GM20431 (cell line): ENCODE measurements around the gene TMEM181.

Experiments
- in situ Hi-C: fragments of 300-500 bp; cut with MseI, MboI; formaldehyde crosslinking; loops from one replicate; pipeline ENCODE4 v1.15.0; 2020; ENCODE audit warnings: low sequenced_read_pairs; ENCODE audit not compliant: unreplicated experiment

TMEM181 gene

GRCh38 chr6:158561321-158561884 is 1.5 kb downstream of the TMEM181 start:
- in situ Hi-C loops: no loop called here

GRCh38 chr6:158561938-158562337 is 2.0 kb downstream of the TMEM181 start:
- in situ Hi-C loops: no loop called here

GRCh38 chr6:158564243-158565121 is 4.6 kb downstream of the TMEM181 start:
- in situ Hi-C loops: no loop called here

GRCh38 chr6:158565122-158565429 is 5.2 kb downstream of the TMEM181 start:
- in situ Hi-C loops: no loop called here

GRCh38 chr6:158565482-158566040 is 5.7 kb downstream of the TMEM181 start:
- in situ Hi-C loops: no loop called here

- in situ Hi-C loops: no loop called here
These were observed 6.4 kb downstream of the TMEM181 start for GRCh38 chr6:158566207-158566818.

GRCh38 chr6:158567152-158567551 is 7.3 kb downstream of the TMEM181 start:
- in situ Hi-C loops: no loop called here

- in situ Hi-C loops: no loop called here
These were observed 8.0 kb downstream of the TMEM181 start for GRCh38 chr6:158567871-158568401.

GRCh38 chr6:158568549-158568948 is 8.7 kb downstream of the TMEM181 start:
- in situ Hi-C loops: no loop called here

GRCh38 chr6:158569036-158569435 is 9.1 kb downstream of the TMEM181 start:
- in situ Hi-C loops: no loop called here

- in situ Hi-C loops: no loop called here
These were observed 10.7 kb downstream of the TMEM181 start for GRCh38 chr6:158570681-158570962.

GRCh38 chr6:158571826-158572652 is 12.1 kb downstream of the TMEM181 start:
- in situ Hi-C loops: no loop called here

GRCh38 chr6:158572653-158573541 is 13.0 kb downstream of the TMEM181 start:
- in situ Hi-C loops: no loop called here

- in situ Hi-C loops: no loop called here
These were observed 13.6 kb downstream of the TMEM181 start for GRCh38 chr6:158573542-158573931.

GRCh38 chr6:158574800-158575199 is 14.9 kb downstream of the TMEM181 start:
- in situ Hi-C loops: no loop called here

- in situ Hi-C loops: no loop called here
These were observed 15.7 kb downstream of the TMEM181 start for GRCh38 chr6:158575550-158575949.

- in situ Hi-C loops: no loop called here
These were observed 24.4 kb downstream of the TMEM181 start for GRCh38 chr6:158584236-158584651.

GRCh38 chr6:158586652-158587051 is 26.8 kb downstream of the TMEM181 start:
- in situ Hi-C loops: no loop called here

- in situ Hi-C loops: no loop called here
These were observed 29.5 kb downstream of the TMEM181 start for GRCh38 chr6:158589366-158589765.
